Activated CD8-positive, alpha-beta T cell treated with anti-CD3 and anti-CD28 coated beads for 36 hours (primary cell): ENCODE data around the gene SLC2A13. TPM values are rescaled to one million over a fixed set of nuclear protein-coding genes. Genes with fewer than 3 reads are reported as not detected.

Experiments used
- ATAC-seq: fragments of 200-7000 bp; cut with Tn5 transposase; one replicate; pipeline ENCODE4 v1.10.0; 2021; ENCODE audit warnings: mild to moderate bottlenecking, moderate library complexity
- CTCF ChIA-PET: fragments of 350-600 bp; sonication (Branson Sonifier 250); formaldehyde crosslinking; loops from one replicate; lab custom pipeline; 2021; ENCODE audit warnings: antibody characterized with exemption; lab: Charles Lee
- POLR2A ChIA-PET: fragments of 350-600 bp; sonication (Branson Sonifier 250); formaldehyde crosslinking; loops from one replicate; lab custom pipeline; 2021; ENCODE audit warnings: antibody characterized with exemption; lab: Charles Lee
- DNase-seq: peaks from one replicate; pipeline ENCODE4 v3.0.0-alpha.2; 2020
- H3K27ac Mint-ChIP-seq: one replicate; pipeline ENCODE4 v1.8.0; 2021; ENCODE audit warnings: mild to moderate bottlenecking, mixed read lengths
- H3K27me3 Mint-ChIP-seq: one replicate; pipeline ENCODE4 v1.8.0; 2021; ENCODE audit warnings: mixed read lengths
- H3K36me3 Mint-ChIP-seq: one replicate; pipeline ENCODE4 v1.8.0; 2021; ENCODE audit warnings: low read depth, mixed read lengths
- H3K4me1 Mint-ChIP-seq: one replicate; pipeline ENCODE4 v1.8.0; 2021; ENCODE audit warnings: low read depth, mixed read lengths
- H3K4me3 Mint-ChIP-seq: one replicate; pipeline ENCODE4 v1.8.0; 2021; ENCODE audit warnings: mild to moderate bottlenecking, moderate library complexity, mixed read lengths
- H3K9me3 Mint-ChIP-seq: one replicate; pipeline ENCODE4 v1.8.0; 2021; ENCODE audit warnings: mixed read lengths
- intact Hi-C: fragments of 100-400 bp; cut with micrococcal nuclease; formaldehyde crosslinking; loops from one replicate; pipeline ENCODE4 v1.10.0; 2022
- total RNA-seq, 2 experiments: library from RNA; stranded (reverse); gene quantifications; one replicate each; pipeline ENCODE4 v1.2.3, GENCODE V29; 2021
- TF ChIP-seq, protein P1 (sequence below): fragments of 200-600 bp; IDR thresholded peaks from one replicate; pipeline ENCODE4 v1.8.0; 2022; ENCODE audit warnings: antibody characterized with exemption, mild to moderate bottlenecking

Gene SLC2A13
- total RNA-seq, 2 experiments from 2014 or later = 9.0 to 9.3 TPM

DNA sequence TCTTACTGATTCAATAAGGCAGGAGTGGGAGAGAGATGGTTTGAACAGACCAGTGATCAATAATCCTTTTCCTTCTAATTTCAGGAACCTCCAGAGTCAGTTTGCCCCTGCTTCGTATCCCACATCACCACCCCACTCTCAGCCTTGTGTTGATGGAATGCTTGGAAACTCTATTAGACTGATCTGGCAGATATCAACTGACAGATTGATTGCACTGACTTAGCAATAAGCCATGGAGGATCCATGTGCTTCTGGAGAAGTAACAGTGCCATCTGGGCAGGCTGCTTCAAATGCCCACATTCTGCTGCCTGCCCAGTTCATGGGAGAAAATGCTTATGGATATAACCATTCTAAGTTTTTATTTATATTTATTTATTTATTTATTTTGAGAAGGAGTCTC lies 218.0 kb downstream of the SLC2A13 start:
- Mint-ChIP-seq H3K27me3 (no peaks in the 10 kb centered on the region), H3K36me3 (no peaks in the 10 kb centered on the region), H3K4me3 (no peak overlapping the region), H3K4me1 (no peaks in the 10 kb centered on the region), H3K27ac (no peak overlapping the region), H3K9me3 (no peaks in the 10 kb centered on the region)
- DNase-seq (no peak), ATAC-seq (no peak)
- POLR2A ChIA-PET = no interaction called here
- intact Hi-C loops = no loop called here
- TF ChIP-seq, protein P1, sequence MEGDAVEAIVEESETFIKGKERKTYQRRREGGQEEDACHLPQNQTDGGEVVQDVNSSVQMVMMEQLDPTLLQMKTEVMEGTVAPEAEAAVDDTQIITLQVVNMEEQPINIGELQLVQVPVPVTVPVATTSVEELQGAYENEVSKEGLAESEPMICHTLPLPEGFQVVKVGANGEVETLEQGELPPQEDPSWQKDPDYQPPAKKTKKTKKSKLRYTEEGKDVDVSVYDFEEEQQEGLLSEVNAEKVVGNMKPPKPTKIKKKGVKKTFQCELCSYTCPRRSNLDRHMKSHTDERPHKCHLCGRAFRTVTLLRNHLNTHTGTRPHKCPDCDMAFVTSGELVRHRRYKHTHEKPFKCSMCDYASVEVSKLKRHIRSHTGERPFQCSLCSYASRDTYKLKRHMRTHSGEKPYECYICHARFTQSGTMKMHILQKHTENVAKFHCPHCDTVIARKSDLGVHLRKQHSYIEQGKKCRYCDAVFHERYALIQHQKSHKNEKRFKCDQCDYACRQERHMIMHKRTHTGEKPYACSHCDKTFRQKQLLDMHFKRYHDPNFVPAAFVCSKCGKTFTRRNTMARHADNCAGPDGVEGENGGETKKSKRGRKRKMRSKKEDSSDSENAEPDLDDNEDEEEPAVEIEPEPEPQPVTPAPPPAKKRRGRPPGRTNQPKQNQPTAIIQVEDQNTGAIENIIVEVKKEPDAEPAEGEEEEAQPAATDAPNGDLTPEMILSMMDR = no peak
- CTCF ChIA-PET = no interaction called here

DNA sequence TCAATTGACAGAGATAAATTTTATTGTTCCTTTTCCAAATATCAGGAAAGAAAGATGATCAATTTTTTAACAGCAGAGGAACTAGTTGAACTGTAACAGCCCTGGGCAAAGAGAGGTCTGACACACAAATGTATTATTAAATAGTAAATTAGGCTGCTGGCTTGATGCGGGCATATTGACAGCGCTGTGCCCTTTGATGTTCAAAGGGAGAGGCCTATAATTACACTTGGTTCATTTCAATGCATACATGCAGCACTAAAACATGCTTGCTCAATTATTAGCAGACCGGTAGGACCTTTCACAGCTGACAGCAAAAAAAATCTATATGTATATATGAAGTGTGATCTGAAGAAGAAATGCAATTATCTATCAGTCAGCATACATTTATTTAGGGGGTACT lies 219.8 kb downstream of the SLC2A13 start:
- CTCF ChIA-PET = no interaction called here
- Mint-ChIP-seq H3K9me3 (no peaks in the 10 kb centered on the region), H3K27me3 (no peaks in the 10 kb centered on the region), H3K4me1 (no peaks in the 10 kb centered on the region), H3K36me3 (peaks cover 2% of the 10 kb centered on the region), H3K4me3 (no peak overlapping the region), H3K27ac (no peak overlapping the region)
- TF ChIP-seq, protein P1 = no peak
- intact Hi-C loops = no loop called here
- DNase-seq (no peak), ATAC-seq (no peak)
- POLR2A ChIA-PET = no interaction called here

DNA sequence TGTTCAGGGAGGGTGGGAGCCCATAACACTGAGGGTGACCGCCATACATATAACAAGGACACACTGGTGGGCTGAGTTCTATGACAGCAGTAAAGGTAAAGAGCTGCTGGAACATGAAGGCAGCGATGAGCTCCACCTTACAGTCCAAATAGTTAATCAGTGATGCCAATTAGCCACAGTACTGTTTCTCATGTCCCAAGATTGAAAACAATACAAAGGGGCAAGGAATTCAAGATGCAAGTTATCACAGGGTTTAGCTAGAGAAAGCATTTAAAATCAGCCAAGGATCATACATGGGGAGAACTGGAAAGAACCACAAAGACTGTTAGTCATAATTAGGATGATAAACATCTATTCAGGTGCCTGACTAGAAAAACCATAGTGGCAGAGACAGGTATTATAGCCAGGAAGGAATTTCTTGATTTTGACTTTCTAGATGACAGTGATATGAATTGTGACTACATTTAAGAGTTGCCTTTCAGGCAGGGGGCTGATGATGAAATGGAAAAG lies 221.2 kb downstream of the SLC2A13 start:
- Mint-ChIP-seq H3K4me1 (no peaks in the 10 kb centered on the region), H3K4me3 (no peak overlapping the region), H3K27ac (no peak overlapping the region), H3K9me3 (peaks cover 2% of the 10 kb centered on the region), H3K36me3 (peaks cover 4% of the 10 kb centered on the region), H3K27me3 (no peaks in the 10 kb centered on the region)
- POLR2A ChIA-PET = no interaction called here
- intact Hi-C loops = no loop called here
- TF ChIP-seq, protein P1 = no peak
- no peak for ATAC-seq
- no peak for DNase-seq
- CTCF ChIA-PET = interaction anchor here (1.0 kb wide), 1 partner anchor 106 kb away, joined by 3 read pairs; no protein-coding TSS in a partner anchor

DNA sequence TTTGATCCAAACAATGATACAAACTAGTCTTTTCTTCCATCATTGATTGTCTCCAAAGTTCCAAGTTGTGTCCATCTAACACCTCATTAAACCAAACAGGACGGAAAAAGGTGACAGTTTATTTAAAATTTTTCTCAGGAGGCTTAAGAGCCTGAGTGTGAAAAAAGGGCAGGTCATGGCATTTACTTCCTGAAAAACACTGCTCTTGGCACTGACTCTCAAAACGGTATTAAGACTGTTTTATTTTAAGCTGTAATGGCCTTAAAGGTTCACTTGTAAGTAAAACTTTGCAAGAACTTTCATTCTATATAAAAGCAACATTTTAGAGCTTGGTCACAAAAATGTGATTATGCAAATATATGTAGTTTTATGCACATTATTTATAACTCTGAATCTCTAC lies 222.5 kb downstream of the SLC2A13 start:
- no peak overlapping the region for H3K4me3 Mint-ChIP-seq
- POLR2A ChIA-PET = no interaction called here
- CTCF ChIA-PET = no interaction called here
- no peak overlapping the region for H3K27ac Mint-ChIP-seq
- TF ChIP-seq, protein P1 = no peak
- no peaks in the 10 kb centered on the region for H3K4me1 Mint-ChIP-seq
- peaks cover 7% of the 10 kb centered on the region for H3K9me3 Mint-ChIP-seq
- DNase-seq = no peak
- H3K27me3 Mint-ChIP-seq = no peaks in the 10 kb centered on the region
- peaks cover 4% of the 10 kb centered on the region for H3K36me3 Mint-ChIP-seq
- intact Hi-C loops = no loop called here
- ATAC-seq = no peak

DNA sequence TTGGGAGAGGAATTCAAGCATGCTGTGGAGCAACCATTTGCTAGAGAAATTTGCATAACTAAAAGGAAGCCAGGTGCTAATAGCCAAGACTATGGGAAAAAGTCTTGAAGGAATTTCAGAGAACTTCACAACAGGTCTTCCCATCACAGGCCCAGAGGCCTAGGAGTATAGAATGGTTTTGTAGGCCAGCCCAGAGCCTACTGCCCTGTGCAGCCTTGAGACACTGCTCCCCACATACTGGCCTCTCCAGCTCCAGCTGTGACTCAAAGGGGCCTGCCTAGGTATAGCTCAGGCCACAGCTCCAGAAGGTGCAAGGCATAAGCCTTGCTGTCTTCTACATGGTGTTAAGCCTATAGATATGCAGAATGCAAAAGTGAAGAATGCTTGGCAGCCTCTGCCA lies 227.1 kb downstream of the SLC2A13 start:
- peaks cover 11% of the 10 kb centered on the region for H3K9me3 Mint-ChIP-seq
- H3K27ac Mint-ChIP-seq = no peak overlapping the region
- H3K4me3 Mint-ChIP-seq = no peak overlapping the region
- no peak for ATAC-seq
- intact Hi-C loops = no loop called here
- peaks cover 8% of the 10 kb centered on the region for H3K36me3 Mint-ChIP-seq
- ChIA-PET CTCF (no interaction called here), POLR2A (no interaction called here)
- H3K4me1 Mint-ChIP-seq = no peaks in the 10 kb centered on the region
- no peaks in the 10 kb centered on the region for H3K27me3 Mint-ChIP-seq
- TF ChIP-seq, protein P1 = no peak
- no peak for DNase-seq
